Uterus (tissue), 4 donors: ENCODE results near the gene CD28. TPM values are rescaled to one million over a fixed set of nuclear protein-coding genes. Genes with fewer than 3 reads are reported as not detected.

Experiments
- DNase-seq, 2 donors: peaks; one replicate each; pipeline ENCODE4 v3.0.0-alpha.2; 2019 to 2020
- H3K27ac ChIP-seq, 2 donors: fragments of 200-600 bp; sonication (generic); 1 replicate in 1 of 2; 2 replicates in 1 of 2; pipeline ENCODE4 v1.5.1; 2016 to 2018
- H3K27me3 ChIP-seq, 2 donors: fragments of 200-600 bp; sonication (generic); one replicate each; pipeline ENCODE4 v1.5.1; 2018 to 2019; ENCODE audit warnings: control low read depth in 1 of 2
- H3K36me3 ChIP-seq, 2 donors: fragments of 200-600 bp; sonication (generic); one replicate each; pipeline ENCODE4 v1.5.1; 2019; ENCODE audit warnings: control low read depth in 1 of 2
- H3K4me1 ChIP-seq, 2 donors: fragments of 200-600 bp; sonication (generic); one replicate each; pipeline ENCODE4 v1.5.1; 2018 to 2019; ENCODE audit warnings: control low read depth in 1 of 2
- H3K4me3 ChIP-seq, 2 donors: fragments of 200-600 bp; sonication (generic); 1 replicate in 1 of 2; 2 replicates in 1 of 2; pipeline ENCODE4 v1.5.1; 2018 to 2019; ENCODE audit warnings: mild to moderate bottlenecking in 1 of 2
- H3K9me3 ChIP-seq, 2 donors: fragments of 200-600 bp; sonication (generic); one replicate each; pipeline ENCODE4 v1.5.1; 2019; ENCODE audit warnings: control low read depth in 1 of 2
- CTCF ChIP-seq, 4 experiments: fragments of 200-600 bp in 2 of 4; fragments of 450-650 bp in 2 of 4; sonication (generic) in 2 of 4; IDR thresholded peaks; one replicate each; pipeline ENCODE4 v1.5.1; 2016 to 2019; ENCODE audit warnings: antibody characterized with exemption in 4 of 4, mild to moderate bottlenecking in 2 of 4, moderate library complexity in 1 of 4
- POLR2A ChIP-seq, 2 donors: fragments of 450-650 bp; IDR thresholded peaks; one replicate each; pipeline ENCODE4 v1.6.1; 2016; ENCODE audit warnings: antibody characterized with exemption in 2 of 2, mild to moderate bottlenecking in 1 of 2, moderate library complexity in 1 of 2
- intact Hi-C: fragments of 100-400 bp; cut with DNase I; formaldehyde crosslinking; loops from one replicate; pipeline ENCODE4 v1.15.1; 2023; ENCODE audit warnings: low total_unique reads
- total RNA-seq, 4 donors: library from RNA; depleted of rRNA in 3 of 4; stranded (reverse); fragments of >200 nt in 3 of 4; gene quantifications; one replicate each; pipeline versions ENCODE4 v1.1.0 to v1.2.4, GENCODE V29; 2014 to 2023
- donor health status: DM: yes; HTN: yes; CAD: no.

CD28 gene
- total RNA-seq, 4 donors from 2014 or later, result 0.49 to 7.4 (median 1.5) TPM; not detected in 1

- H3K4me3 ChIP-seq, result no peak overlapping the region
- intact Hi-C loops, result no loop called here
- DNase-seq, result no peak
- no peaks in the 10 kb centered on the region for H3K9me3 ChIP-seq
- H3K36me3 ChIP-seq, result no peaks in the 10 kb centered on the region
- no peaks in the 10 kb centered on the region for H3K27me3 ChIP-seq
- no peak for TF ChIP-seq POLR2A (IDR thresholded peaks at IDR 0.05)
- no peak for TF ChIP-seq CTCF (IDR thresholded peaks at IDR 0.05)
- peaks cover 0 to 4% of the 10 kb centered on the region in 2 donors for H3K4me1 ChIP-seq
- no peak overlapping the region for H3K27ac ChIP-seq
These were observed 27.0 kb upstream of the CD28 start for GRCh38 chr2:203679401-203679800.

GRCh38 chr2:203681978-203682377 lies 24.5 kb upstream of the CD28 start:
- no peak for DNase-seq
- H3K4me3 ChIP-seq, result no peak overlapping the region
- TF ChIP-seq POLR2A (IDR thresholded peaks at IDR 0.05), result no peak
- no peak for TF ChIP-seq CTCF (IDR thresholded peaks at IDR 0.05)
- intact Hi-C loops, result no loop called here
- no peaks in the 10 kb centered on the region for H3K27me3 ChIP-seq
- peak overlapping the region; percentile 55 to 81 for H3K27ac ChIP-seq
- H3K4me1 ChIP-seq, result peaks cover 0 to 4% of the 10 kb centered on the region in 2 donors
- no peaks in the 10 kb centered on the region for H3K36me3 ChIP-seq
- no peaks in the 10 kb centered on the region for H3K9me3 ChIP-seq

GRCh38 chr2:203682688-203683130 lies 23.7 kb upstream of the CD28 start:
- Histone ChIP-seq H3K27ac (peak overlapping the region; percentile 55 to 81), H3K36me3 (no peaks in the 10 kb centered on the region), H3K9me3 (no peaks in the 10 kb centered on the region), H3K4me3 (no peak overlapping the region), H3K4me1 (peaks cover 0 to 4% of the 10 kb centered on the region in 2 donors), H3K27me3 (no peaks in the 10 kb centered on the region)
- intact Hi-C loops, result no loop called here
- DNase-seq, result peak in 1 of 2 donors; percentile 51
- TF ChIP-seq CTCF (IDR thresholded peaks at IDR 0.05) (no peak), POLR2A (IDR thresholded peaks at IDR 0.05) (no peak)

- DNase-seq, result no peak
- Histone ChIP-seq H3K36me3 (no peaks in the 10 kb centered on the region), H3K4me3 (no peak overlapping the region), H3K9me3 (no peaks in the 10 kb centered on the region), H3K27ac (peak overlapping the region; percentile 67 to 72), H3K4me1 (peaks cover 0 to 4% of the 10 kb centered on the region in 2 donors), H3K27me3 (no peaks in the 10 kb centered on the region)
- intact Hi-C loops, result no loop called here
- TF ChIP-seq POLR2A (IDR thresholded peaks at IDR 0.05) (no peak), CTCF (IDR thresholded peaks at IDR 0.05) (no peak)
These were observed 23.0 kb upstream of the CD28 start for GRCh38 chr2:203683421-203683820.

GRCh38 chr2:203683932-203684556 lies 22.4 kb upstream of the CD28 start:
- peak overlapping the region; percentile 67 to 72 for H3K27ac ChIP-seq
- no peaks in the 10 kb centered on the region for H3K9me3 ChIP-seq
- intact Hi-C loops, result no loop called here
- H3K4me3 ChIP-seq, result no peak overlapping the region
- H3K27me3 ChIP-seq, result no peaks in the 10 kb centered on the region
- H3K4me1 ChIP-seq, result peaks cover 0 to 4% of the 10 kb centered on the region in 2 donors
- DNase-seq, result no peak
- no peak for TF ChIP-seq POLR2A (IDR thresholded peaks at IDR 0.05)
- TF ChIP-seq CTCF (IDR thresholded peaks at IDR 0.05), result no peak
- no peaks in the 10 kb centered on the region for H3K36me3 ChIP-seq
